Stomach (tissue), 4 donors: ENCODE data around the gene PPP2R2C.

Experiments
- EP300 ChIP-seq: sonication (generic); formaldehyde crosslinking; IDR thresholded peaks from one replicate; pipeline ENCODE4 v1.6.1; 2017; ENCODE audit warnings: antibody characterized with exemption
- POLR2A ChIP-seq, 4 donors: fragments of 450-650 bp; IDR thresholded peaks; one replicate each; pipeline ENCODE4 v1.6.1; 2016; ENCODE audit warnings: antibody characterized with exemption in 4 of 4, control low read depth in 2 of 4, mild to moderate bottlenecking in 1 of 4, moderate library complexity in 1 of 4
- POLR2AphosphoS5 ChIP-seq, 3 donors: sonication (generic); formaldehyde crosslinking; IDR thresholded peaks; one replicate each; pipeline ENCODE4 v1.6.1; 2016; ENCODE audit warnings: antibody characterized with exemption in 3 of 3
- TF ChIP-seq, protein P1 (sequence below), 7 experiments: fragments of 450-650 bp in 4 of 7; fragments of 200-600 bp in 3 of 7; sonication (generic) in 3 of 7; IDR thresholded peaks; one replicate each; pipeline ENCODE4 v1.5.1; 2016 to 2019; ENCODE audit warnings: antibody characterized with exemption in 7 of 7, control low read depth in 2 of 7, mild to moderate bottlenecking in 1 of 7

DNA sequence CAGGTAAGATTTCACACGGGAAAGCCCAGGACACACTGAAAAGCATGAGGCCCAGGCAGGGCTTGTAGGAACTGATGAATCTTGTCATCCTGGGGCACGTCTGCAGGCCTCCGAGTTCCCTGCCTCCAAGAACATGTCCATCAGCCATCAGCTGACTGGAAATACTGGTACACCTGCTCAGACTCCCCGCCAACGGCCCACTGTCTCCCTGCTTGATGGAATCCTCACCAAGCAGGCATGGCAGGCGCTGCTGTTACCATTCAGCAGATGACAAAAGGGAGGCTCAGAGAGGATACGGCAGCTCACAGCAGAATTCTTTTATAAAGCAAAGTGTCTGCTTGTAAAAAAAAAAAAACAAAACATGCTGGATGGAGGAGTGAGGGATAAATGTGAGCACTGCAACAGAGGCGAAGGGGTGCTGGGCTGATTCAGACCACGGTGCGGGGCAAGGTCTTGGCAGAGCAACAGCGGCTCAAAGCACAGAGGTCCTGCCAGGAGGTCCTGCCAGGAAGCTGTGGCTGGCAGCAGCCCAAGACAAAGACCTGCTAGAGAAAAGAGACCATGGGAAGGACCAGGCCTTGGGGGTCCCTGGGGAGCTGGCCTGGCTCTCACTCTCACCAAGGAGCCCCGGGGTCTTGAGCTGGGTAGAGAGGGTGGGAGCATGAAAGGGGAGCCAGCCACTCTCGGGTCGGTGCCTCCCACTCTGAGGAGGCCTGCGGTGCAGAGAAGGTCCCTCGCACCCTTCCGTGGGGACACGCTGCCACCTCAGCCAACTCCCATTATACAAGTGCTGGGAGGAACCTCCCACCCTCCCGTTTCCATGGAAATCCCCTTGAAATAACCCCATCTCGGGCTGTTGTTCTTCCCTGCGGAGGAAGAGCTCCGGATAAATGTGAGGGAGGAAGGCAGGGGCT lies 25.6 kb downstream of the PPP2R2C start:
- TF ChIP-seq, protein P1, sequence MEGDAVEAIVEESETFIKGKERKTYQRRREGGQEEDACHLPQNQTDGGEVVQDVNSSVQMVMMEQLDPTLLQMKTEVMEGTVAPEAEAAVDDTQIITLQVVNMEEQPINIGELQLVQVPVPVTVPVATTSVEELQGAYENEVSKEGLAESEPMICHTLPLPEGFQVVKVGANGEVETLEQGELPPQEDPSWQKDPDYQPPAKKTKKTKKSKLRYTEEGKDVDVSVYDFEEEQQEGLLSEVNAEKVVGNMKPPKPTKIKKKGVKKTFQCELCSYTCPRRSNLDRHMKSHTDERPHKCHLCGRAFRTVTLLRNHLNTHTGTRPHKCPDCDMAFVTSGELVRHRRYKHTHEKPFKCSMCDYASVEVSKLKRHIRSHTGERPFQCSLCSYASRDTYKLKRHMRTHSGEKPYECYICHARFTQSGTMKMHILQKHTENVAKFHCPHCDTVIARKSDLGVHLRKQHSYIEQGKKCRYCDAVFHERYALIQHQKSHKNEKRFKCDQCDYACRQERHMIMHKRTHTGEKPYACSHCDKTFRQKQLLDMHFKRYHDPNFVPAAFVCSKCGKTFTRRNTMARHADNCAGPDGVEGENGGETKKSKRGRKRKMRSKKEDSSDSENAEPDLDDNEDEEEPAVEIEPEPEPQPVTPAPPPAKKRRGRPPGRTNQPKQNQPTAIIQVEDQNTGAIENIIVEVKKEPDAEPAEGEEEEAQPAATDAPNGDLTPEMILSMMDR (IDR thresholded peaks at IDR 0.05), result no peak
- TF ChIP-seq POLR2AphosphoS5 (IDR thresholded peaks at IDR 0.05) (no peak), EP300 (no peak), POLR2A (IDR thresholded peaks at IDR 0.05) (no peak)
